NCI-H1417 (cell line): Measurements from ENCODE around the gene TOMM20L.
A peak's percentile ranks its signal among the peaks of the same experiment; 100 is the strongest.
"Not testable (repeated sequence)": the region's sequence is repeated elsewhere in the genome, so short reads cannot be mapped to it uniquely, and the experiment has no call there.

Experiments used
- DNase-seq, 3 experiments: peaks; one replicate each; lab custom pipeline; 2025; lab: John Stamatoyannopoulos, UW

TOMM20L gene

GRCh38 chr14:58395812-58396788, at the start of gene TOMM20L:
Gene TOMM20L, plus strand, starts transcription at chr14:58395930. Its CDS starts 28 bp downstream, at chr14:58395958.
- DNase-seq, result peak; percentile 75 to 91 (median 87)

- no peak for DNase-seq
These were observed 42.0 kb upstream of the TOMM20L start for GRCh38 chr14:58353516-58354299.

GRCh38 chr14:58354808-58355207, 40.9 kb upstream of the TOMM20L start:
- DNase-seq, result no peak

- no peak for DNase-seq
These were observed 39.5 kb upstream of the TOMM20L start for GRCh38 chr14:58356268-58356667.

- not testable (repeated sequence) for DNase-seq
These were observed 33.5 kb upstream of the TOMM20L start for GRCh38 chr14:58362272-58362671.

GRCh38 chr14:58362798-58363412, 32.8 kb upstream of the TOMM20L start:
- DNase-seq, result peak; percentile 22 to 79 (median 24)

- DNase-seq, result no peak
These were observed 31.4 kb upstream of the TOMM20L start for GRCh38 chr14:58364316-58364715.

GRCh38 chr14:58367296-58367695, 28.4 kb upstream of the TOMM20L start:
- no peak for DNase-seq

GRCh38 chr14:58368956-58369355, 26.8 kb upstream of the TOMM20L start:
- DNase-seq, result no peak

- DNase-seq, result no peak
These were observed 18.9 kb upstream of the TOMM20L start for GRCh38 chr14:58376791-58377190.

GRCh38 chr14:58390830-58391229, 4.9 kb upstream of the TOMM20L start:
- DNase-seq, result no peak

GRCh38 chr14:58395562-58395811, 243 bp upstream of the TOMM20L start:
- DNase-seq, result no peak

GRCh38 chr14:58397156-58397555, 1.4 kb downstream of the TOMM20L start:
- DNase-seq, result no peak

- no peak for DNase-seq
These were observed 2.8 kb downstream of the TOMM20L start for GRCh38 chr14:58398495-58398894.

GRCh38 chr14:58398895-58399294, 3.2 kb downstream of the TOMM20L start:
- no peak for DNase-seq

- DNase-seq, result peak in 1 of 3 experiments; percentile 23
These were observed 5.9 kb downstream of the TOMM20L start for GRCh38 chr14:58401587-58401986.

GRCh38 chr14:58408681-58409215, 13.0 kb downstream of the TOMM20L start:
- DNase-seq, result no peak

- no peak for DNase-seq
These were observed 19.1 kb downstream of the TOMM20L start for GRCh38 chr14:58414845-58415244.

- DNase-seq, result no peak
These were observed 20.2 kb downstream of the TOMM20L start for GRCh38 chr14:58415636-58416547.

- DNase-seq, result not testable (repeated sequence)
These were observed 21.2 kb downstream of the TOMM20L start for GRCh38 chr14:58416934-58417333.

GRCh38 chr14:58426670-58427280, 31.0 kb downstream of the TOMM20L start:
- DNase-seq, result peak; percentile 67 to 96 (median 90)
